GM12878 (cell line): ENCODE data around the gene GIT1. TPM values are rescaled to one million over a fixed set of nuclear protein-coding genes. Genes with fewer than 3 reads are reported as not detected.

ENCODE experiments used
- ATAC-seq: fragments of 200-7000 bp; cut with Tn5 transposase; 3 replicates; pipeline ENCODE4 v1.9.1; 2020; ENCODE audit warnings: mild to moderate bottlenecking, moderate library complexity
- BruUV-seq: library from RNA; stranded (reverse); fragments of 400-500 nt; replicated peaks from 2 replicates; lab custom pipeline; 2021; lab: Mats Ljungman, UMichigan
- CTCF ChIA-PET: fragments of 300-600 bp; sonication (Branson Sonifier 250); formaldehyde crosslinking; extraction: SDS; loops from one replicate; lab custom pipeline; 2021; ENCODE audit warnings: inconsistent platforms; lab: Yijun Ruan, JAX
- POLR2A ChIA-PET: fragments of 350-600 bp; formaldehyde crosslinking; extraction: SDS; loops from one replicate; lab custom pipeline; 2021; ENCODE audit warnings: inconsistent platforms; lab: Charles Lee
- RAD21 ChIA-PET: fragments of 300-600 bp; sonication (Branson Sonifier 250); formaldehyde crosslinking; loops from one replicate; lab custom pipeline; 2023; ENCODE audit warnings: antibody characterized with exemption; ENCODE audit not compliant: unreplicated experiment; lab: Charles Lee
- SMC1A ChIA-PET: fragments of 300-600 bp; sonication (Branson Sonifier 250); formaldehyde crosslinking; loops from one replicate; lab custom pipeline; 2023; ENCODE audit not compliant: unreplicated experiment, uncharacterized antibody; lab: Charles Lee
- DNase-seq: peaks from one replicate; pipeline ENCODE4 v3.0.0-alpha.2; 2011; ENCODE audit warnings: low read depth, low spot score
- FAIRE-seq: peaks from 3 replicates; lab custom pipeline; 2011; peaks lifted over from hg19 to GRCh38; lab: Jason Lieb, UNC
- H2AFZ ChIP-seq: 2 replicates; pipeline ENCODE4 v1.6.0; 2011; ENCODE audit warnings: low read depth, low read length, control low read depth; ENCODE audit not compliant: control insufficient read depth
- H3K27ac ChIP-seq: 2 replicates; pipeline ENCODE4 v1.5.1; 2011; ENCODE audit warnings: control low read depth; ENCODE audit not compliant: control insufficient read depth, insufficient read depth
- H3K27me3 ChIP-seq, 2 experiments: replicated peaks in 1 of 2; 2 replicates each; pipeline versions ENCODE4 v1.6.0 to v1.6.1; 2011; ENCODE audit warnings: low read length in 1 of 2; ENCODE audit not compliant: control insufficient read depth in 2 of 2, insufficient read depth in 2 of 2
- H3K36me3 ChIP-seq, 2 experiments: 2 replicates each; pipeline ENCODE4 v1.5.1; 2011; ENCODE audit warnings: low read length in 1 of 2; ENCODE audit not compliant: control insufficient read depth in 2 of 2, insufficient read depth in 2 of 2
- H3K4me1 ChIP-seq: 2 replicates; pipeline ENCODE4 v1.6.1; 2011; ENCODE audit warnings: mild to moderate bottlenecking, low read length, moderate library complexity, mixed read lengths; ENCODE audit not compliant: control insufficient read depth, insufficient read depth
- H3K4me2 ChIP-seq: 2 replicates; pipeline ENCODE4 v1.6.0; 2011; ENCODE audit warnings: control low read depth; ENCODE audit not compliant: control insufficient read depth, insufficient read depth
- H3K4me3 ChIP-seq: fragments of 200-600 bp; sonication (generic); 2 replicates; pipeline ENCODE4 v1.5.1; 2016
- H3K79me2 ChIP-seq: 2 replicates; pipeline ENCODE4 v1.6.0; 2011; ENCODE audit warnings: low read length; ENCODE audit not compliant: control insufficient read depth, insufficient read depth
- H3K9ac ChIP-seq: 2 replicates; pipeline ENCODE4 v1.8.0; 2011; ENCODE audit warnings: low read length, control low read depth, mixed read lengths; ENCODE audit not compliant: control insufficient read depth, insufficient read depth
- H3K9me3 ChIP-seq: replicated peaks from 3 replicates; pipeline ENCODE4 v1.5.1; 2011; ENCODE audit warnings: mild to moderate bottlenecking, low read length; ENCODE audit not compliant: control insufficient read depth, insufficient read depth
- H4K20me1 ChIP-seq: 2 replicates; pipeline ENCODE4 v1.6.0; 2011; ENCODE audit not compliant: control insufficient read depth, insufficient read depth
- ASH2L ChIP-seq: fragments of 300-600, 200-600 bp; sonication (generic); IDR thresholded peaks from 2 replicates; pipeline ENCODE4 v1.6.1; 2017; ENCODE audit warnings: low read depth, mild to moderate bottlenecking, borderline replicate concordance
- CBFB ChIP-seq: IDR thresholded peaks from 2 replicates; pipeline ENCODE4 v1.6.1; 2016; ENCODE audit warnings: antibody characterized with exemption, low read depth
- CEBPZ ChIP-seq: fragments of 150-350 bp; IDR thresholded peaks from 2 replicates; pipeline ENCODE4 v1.6.1; 2016; ENCODE audit warnings: low read depth, low read length
- JUND ChIP-seq: IDR thresholded peaks from 2 replicates; pipeline ENCODE4 v1.6.1; 2012; ENCODE audit warnings: low read depth, mild to moderate bottlenecking, low read length, improper control_type of control experiment, moderate library complexity
- KAT2A ChIP-seq: conservative IDR thresholded peaks from 2 replicates; pipeline ENCODE4 v1.6.1; 2011; ENCODE audit warnings: low read depth, low read length; ENCODE audit not compliant: control insufficient read depth
- LARP7 ChIP-seq: fragments of 450-650 bp; IDR thresholded peaks from 2 replicates; pipeline ENCODE4 v1.6.1; 2017; ENCODE audit warnings: mild to moderate bottlenecking
- MXI1 ChIP-seq: fragments of 150-350 bp; IDR thresholded peaks from 2 replicates; pipeline ENCODE4 v1.6.1; 2011; ENCODE audit warnings: low read depth, mild to moderate bottlenecking, inconsistent platforms, low read length, improper control_type of control experiment
- NFXL1 ChIP-seq: fragments of 450-650 bp; IDR thresholded peaks from 2 replicates; pipeline ENCODE4 v1.6.1; 2017; ENCODE audit warnings: antibody characterized with exemption, mild to moderate bottlenecking, borderline replicate concordance
- POLR2AphosphoS5 ChIP-seq: IDR thresholded peaks from 2 replicates; pipeline ENCODE4 v1.6.1; 2011; ENCODE audit warnings: mild to moderate bottlenecking, low read length, inconsistent platforms
- RAD51 ChIP-seq: fragments of 450-650 bp; IDR thresholded peaks from 2 replicates; pipeline ENCODE4 v1.6.1; 2016; ENCODE audit warnings: moderate library complexity, mild to moderate bottlenecking, inconsistent platforms
- SRF ChIP-seq, 2 experiments: IDR thresholded peaks; 2 replicates each; pipeline ENCODE4 v1.6.1; 2011; ENCODE audit warnings: low read depth in 2 of 2, low read length in 2 of 2, mild to moderate bottlenecking in 1 of 2, moderate library complexity in 1 of 2
- SUZ12 ChIP-seq: fragments of 200-600 bp; sonication (generic); IDR thresholded peaks from one replicate; pipeline ENCODE4 v1.6.1; 2018; ENCODE audit warnings: antibody characterized with exemption, mild to moderate bottlenecking; ENCODE audit not compliant: unreplicated experiment
- ZNF207 ChIP-seq: fragments of 450-650 bp; IDR thresholded peaks from 2 replicates; pipeline ENCODE4 v1.6.1; 2014; ENCODE audit warnings: antibody characterized with exemption, mild to moderate bottlenecking, borderline replicate concordance
- WGBS: methylation state at CpG from one replicate; pipeline ENCODE4 v1.1.6; 2016; ENCODE audit warnings: low lambda C conversion rate; ENCODE audit not compliant: insufficient replicate concordance, insufficient coverage; ENCODE audit errors: missing lambda C conversion rate; 5-methylcytosine and 5-hydroxymethylcytosine counted together
- in situ Hi-C: fragments of 300-500 bp; cut with MboI; formaldehyde crosslinking; loops from 9 replicates; pipeline ENCODE4 v1.14.3; 2018; ENCODE audit warnings: mixed read lengths
- intact Hi-C: fragments of 100-400 bp; cut with micrococcal nuclease; formaldehyde crosslinking; loops from one replicate; pipeline ENCODE4 v1.14.2; 2022; ENCODE audit not compliant: unreplicated experiment
- polyA plus RNA-seq, 11 experiments: library from polyadenylated mRNA; depleted of rRNA in 4 of 11; unstranded in 6 of 11; stranded (reverse) in 5 of 11; fragments of >200 nt; fragmentation: Nextera tagmentation in 4 of 11; fragmentation: Illumina TruSeq in 1 of 11; extraction: Ambion mirVana in 4 of 11; extraction: Trizol in 1 of 11; gene quantifications; 1 replicate in 1 of 11; 2 replicates in 10 of 11; pipeline versions ENCODE4 v1.2.1 to v1.2.3, GENCODE V29; 2011 to 2016; ENCODE audit warnings: inconsistent platforms in 2 of 11, missing spikeins in 2 of 11, low read depth in 1 of 11
- total RNA-seq, 4 experiments: library from RNA; depleted of rRNA in 3 of 4; stranded (reverse); fragments of >200 nt in 3 of 4; fragmentation: Illumina TruSeq in 1 of 4; extraction: Trizol in 1 of 4; gene quantifications; 2 replicates each; pipeline versions ENCODE4 v1.2.1 to v1.2.3, GENCODE V29; 2013 to 2021
- TF ChIP-seq, protein P1 (sequence below): fragments of 450-650 bp; formaldehyde crosslinking; IDR thresholded peaks from 2 replicates; pipeline ENCODE4 v1.4.0; 2020; ENCODE audit warnings: mild to moderate bottlenecking, moderate library complexity

GIT1 gene
- total and polyA plus RNA-seq, 10 of the 15 experiments (the other 5 are each of a cell fraction or from before 2014, with no cell fraction given), result 0.24 to 45.3 (median 20.9) TPM

- TSS peak; percentile 49 for BruUV-seq
- in situ Hi-C loops, result no loop called here
- H3K4me1 ChIP-seq, result 0 out of 2 replicates have a peak, but pooled peaks cover 8% of the 10 kb centered on the region
- H3K27ac ChIP-seq, result no peak overlapping the region
- ATAC-seq (no peak), DNase-seq (no peak), FAIRE-seq (no peak)
- POLR2A ChIA-PET, result interaction anchor here (0.7 kb wide), 1 partner anchor 8 kb away, joined by 3 read pairs; no protein-coding TSS in a partner anchor
- no peak overlapping the region for H3K4me2 ChIP-seq
- SMC1A ChIA-PET, result interaction anchor here (1.3 to 1.5 kb wide), 2 partner anchors 41 to 207 kb away, joined by 3 to 4 read pairs; no protein-coding TSS in a partner anchor
- H3K4me3 ChIP-seq, result no peak overlapping the region
- H2AFZ ChIP-seq, result no peak overlapping the region
- H3K9ac ChIP-seq, result no peak overlapping the region
- CTCF ChIA-PET, result interaction anchor here (0.8 to 2.4 kb wide), 3 partner anchors 9 to 16 kb away, joined by 3 to 15 read pairs (median 3); partner anchors contain the start of gene ANKRD13B
- TF ChIP-seq KAT2A (no peak), LARP7 (no peak), ASH2L (no peak), ZNF207 (no peak), RAD51 (no peak), NFXL1 (no peak), JUND (no peak), POLR2AphosphoS5 (no peak), CBFB (no peak), MXI1 (no peak), CEBPZ (no peak), SUZ12 (no peak), SRF (IDR thresholded peaks at IDR 0.05; ENCODE audit: low read depth in 2 of 2, low read length in 2 of 2) (no peak)
- TF ChIP-seq, protein P1, sequence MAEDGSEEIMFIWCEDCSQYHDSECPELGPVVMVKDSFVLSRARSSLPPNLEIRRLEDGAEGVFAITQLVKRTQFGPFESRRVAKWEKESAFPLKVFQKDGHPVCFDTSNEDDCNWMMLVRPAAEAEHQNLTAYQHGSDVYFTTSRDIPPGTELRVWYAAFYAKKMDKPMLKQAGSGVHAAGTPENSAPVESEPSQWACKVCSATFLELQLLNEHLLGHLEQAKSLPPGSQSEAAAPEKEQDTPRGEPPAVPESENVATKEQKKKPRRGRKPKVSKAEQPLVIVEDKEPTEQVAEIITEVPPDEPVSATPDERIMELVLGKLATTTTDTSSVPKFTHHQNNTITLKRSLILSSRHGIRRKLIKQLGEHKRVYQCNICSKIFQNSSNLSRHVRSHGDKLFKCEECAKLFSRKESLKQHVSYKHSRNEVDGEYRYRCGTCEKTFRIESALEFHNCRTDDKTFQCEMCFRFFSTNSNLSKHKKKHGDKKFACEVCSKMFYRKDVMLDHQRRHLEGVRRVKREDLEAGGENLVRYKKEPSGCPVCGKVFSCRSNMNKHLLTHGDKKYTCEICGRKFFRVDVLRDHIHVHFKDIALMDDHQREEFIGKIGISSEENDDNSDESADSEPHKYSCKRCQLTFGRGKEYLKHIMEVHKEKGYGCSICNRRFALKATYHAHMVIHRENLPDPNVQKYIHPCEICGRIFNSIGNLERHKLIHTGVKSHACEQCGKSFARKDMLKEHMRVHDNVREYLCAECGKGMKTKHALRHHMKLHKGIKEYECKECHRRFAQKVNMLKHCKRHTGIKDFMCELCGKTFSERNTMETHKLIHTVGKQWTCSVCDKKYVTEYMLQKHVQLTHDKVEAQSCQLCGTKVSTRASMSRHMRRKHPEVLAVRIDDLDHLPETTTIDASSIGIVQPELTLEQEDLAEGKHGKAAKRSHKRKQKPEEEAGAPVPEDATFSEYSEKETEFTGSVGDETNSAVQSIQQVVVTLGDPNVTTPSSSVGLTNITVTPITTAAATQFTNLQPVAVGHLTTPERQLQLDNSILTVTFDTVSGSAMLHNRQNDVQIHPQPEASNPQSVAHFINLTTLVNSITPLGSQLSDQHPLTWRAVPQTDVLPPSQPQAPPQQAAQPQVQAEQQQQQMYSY (CRISPR knock-in tag), result no peak
- no peaks in the 10 kb centered on the region for H3K79me2 ChIP-seq
- WGBS, result 95% methylated on average over 37 of the region's 37 CpGs
- H4K20me1 ChIP-seq, result no peaks in the 10 kb centered on the region
- no peaks in the 10 kb centered on the region for H3K27me3 ChIP-seq
- RAD21 ChIA-PET, result interaction anchor here (2.3 kb wide), 1 partner anchor 15 kb away, joined by 9 read pairs; no protein-coding TSS in a partner anchor
- intact Hi-C loops, result no loop called here
- H3K36me3 ChIP-seq, result peaks cover 8 to 19% of the 10 kb centered on the region in 2 experiments; a peak in 3 of 4 replicates
- H3K9me3 ChIP-seq, result no peaks in the 10 kb centered on the region
These were observed 13.0 kb downstream of the GIT1 start for GRCh38 chr17:29576214-29577000.
